HepG2 (cell line): ENCODE data around the gene ABTB2. TPM values are rescaled to one million over a fixed set of nuclear protein-coding genes. Genes with fewer than 3 reads are reported as not detected.

Experiments used
- CBFB ChIP-seq: sonication (generic); formaldehyde crosslinking; IDR thresholded peaks from 2 replicates; pipeline ENCODE4 v1.4.0; 2020; ENCODE audit warnings: missing genetic modification reagents
- CREM ChIP-seq, 2 experiments: sonication (generic) in 1 of 2; formaldehyde crosslinking in 1 of 2; IDR thresholded peaks; 2 replicates each; pipeline versions ENCODE4 v1.4.0 to v1.6.1; 2016 to 2020; ENCODE audit warnings: antibody characterized with exemption in 1 of 2, mild to moderate bottlenecking in 1 of 2, missing genetic modification reagents in 1 of 2
- ERF ChIP-seq: IDR thresholded peaks from 2 replicates; pipeline ENCODE4 v1.6.1; 2018; ENCODE audit warnings: missing biosample characterization, missing genetic modification reagents
- ETV6 ChIP-seq: sonication (generic); formaldehyde crosslinking; conservative IDR thresholded peaks from 2 replicates; pipeline ENCODE4 v1.4.0; 2020; ENCODE audit warnings: missing genetic modification reagents
- FOXA1 ChIP-seq, 2 experiments: fragments of 450-650 bp in 1 of 2; sonication (generic) in 1 of 2; formaldehyde crosslinking in 1 of 2; IDR thresholded peaks; 2 replicates each; pipeline versions ENCODE4 v1.4.0 to v1.6.1; 2016 to 2020; ENCODE audit warnings: missing genetic modification reagents in 1 of 2
- GATAD2A ChIP-seq: IDR thresholded peaks from 2 replicates; pipeline ENCODE4 v1.6.1; 2016
- KAT2B ChIP-seq: fragments of 150-350 bp; IDR thresholded peaks from 2 replicates; pipeline ENCODE4 v1.6.1; 2014; ENCODE audit warnings: low read depth, low read length, borderline replicate concordance
- KMT2A ChIP-seq: sonication (generic); formaldehyde crosslinking; IDR thresholded peaks from 2 replicates; pipeline ENCODE4 v1.4.0; 2020; ENCODE audit warnings: missing genetic modification reagents
- MEIS2 ChIP-seq: sonication (generic); formaldehyde crosslinking; IDR thresholded peaks from 2 replicates; pipeline ENCODE4 v1.9.0; 2021; ENCODE audit warnings: mild to moderate bottlenecking, missing genetic modification reagents
- MTA1 ChIP-seq: sonication (generic); formaldehyde crosslinking; IDR thresholded peaks from 2 replicates; pipeline ENCODE4 v1.4.0; 2020; ENCODE audit warnings: missing genetic modification reagents, mild to moderate bottlenecking, borderline replicate concordance
- MYC ChIP-seq: sonication (generic); formaldehyde crosslinking; IDR thresholded peaks from 2 replicates; pipeline ENCODE4 v1.9.0; 2021; ENCODE audit warnings: missing genetic modification reagents, borderline replicate concordance
- NBN ChIP-seq: fragments of 450-650 bp; conservative IDR thresholded peaks from 2 replicates; pipeline ENCODE4 v1.6.1; 2017
- NFE2L1 ChIP-seq: sonication (generic); formaldehyde crosslinking; IDR thresholded peaks from 2 replicates; pipeline ENCODE4 v1.4.0; 2020; ENCODE audit warnings: missing genetic modification reagents, mild to moderate bottlenecking, borderline replicate concordance
- NFRKB ChIP-seq: fragments of 450-650 bp; IDR thresholded peaks from 2 replicates; pipeline ENCODE4 v1.6.1; 2017
- NONO ChIP-seq, 2 experiments: fragments of 450-650 bp in 1 of 2; sonication (generic) in 1 of 2; formaldehyde crosslinking in 1 of 2; IDR thresholded peaks in 1 of 2; conservative IDR thresholded peaks in 1 of 2; 2 replicates each; pipeline versions ENCODE4 v1.6.1 to v1.8.0; 2017 to 2022; ENCODE audit warnings: mild to moderate bottlenecking in 1 of 2, missing genetic modification reagents in 1 of 2, moderate library complexity in 1 of 2
- SRSF1 ChIP-seq: fragments of 200-400 bp; formaldehyde crosslinking; optimal IDR thresholded peaks from 2 replicates; pipeline ENCODE3; 2017; ENCODE audit warnings: mild to moderate bottlenecking, low read depth, low read length, moderate library complexity
- TARDBP ChIP-seq: sonication (generic); formaldehyde crosslinking; IDR thresholded peaks from 2 replicates; pipeline ENCODE4 v1.8.0; 2022; ENCODE audit warnings: mild to moderate bottlenecking, missing genetic modification reagents
- TP53 ChIP-seq: sonication (generic); formaldehyde crosslinking; conservative IDR thresholded peaks from 2 replicates; pipeline ENCODE4 v1.4.0; 2020; ENCODE audit warnings: missing genetic modification reagents
- ZNF12 ChIP-seq: sonication (generic); formaldehyde crosslinking; IDR thresholded peaks from 2 replicates; pipeline ENCODE4 v1.5.0; 2020; ENCODE audit warnings: missing genetic modification reagents
- ZNF296 ChIP-seq: sonication (generic); formaldehyde crosslinking; conservative IDR thresholded peaks from 2 replicates; pipeline ENCODE4 v1.5.0; 2020; ENCODE audit warnings: mild to moderate bottlenecking, missing genetic modification reagents
- ZNF44 ChIP-seq: sonication (generic); formaldehyde crosslinking; IDR thresholded peaks from 2 replicates; pipeline ENCODE4 v1.5.1; 2020; ENCODE audit warnings: mild to moderate bottlenecking, missing genetic modification reagents
- ZNF607 ChIP-seq: sonication (generic); formaldehyde crosslinking; IDR thresholded peaks from 2 replicates; pipeline ENCODE4 v1.5.1; 2020; ENCODE audit warnings: missing genetic modification reagents, mild to moderate bottlenecking, borderline replicate concordance
- ZNF841 ChIP-seq: sonication (generic); formaldehyde crosslinking; IDR thresholded peaks from 2 replicates; pipeline ENCODE4 v1.8.1; 2023; ENCODE audit warnings: missing genetic modification reagents, borderline replicate concordance
- ZSCAN22 ChIP-seq: sonication (generic); formaldehyde crosslinking; IDR thresholded peaks from 2 replicates; pipeline ENCODE4 v1.4.0; 2020; ENCODE audit warnings: mild to moderate bottlenecking, missing genetic modification reagents
- polyA plus RNA-seq, 8 experiments: library from polyadenylated mRNA; depleted of rRNA in 3 of 8; stranded (reverse) in 7 of 8; unstranded in 1 of 8; fragments of >200 nt; fragmentation: Illumina TruSeq in 4 of 8; extraction: Trizol in 4 of 8; gene quantifications; 2 replicates each; pipeline versions ENCODE4 v1.2.1 to v1.2.3, GENCODE V29; 2011 to 2016; ENCODE audit warnings: low read depth in 4 of 8, missing spikeins in 1 of 8, mixed read lengths in 1 of 8; ENCODE audit not compliant: insufficient read depth in 1 of 8
- total RNA-seq, 5 experiments: library from RNA; depleted of rRNA; stranded (reverse); fragments of >200 nt; fragmentation: Illumina TruSeq; extraction: Trizol; gene quantifications; 2 replicates each; pipeline ENCODE4 v1.2.3, GENCODE V29; 2016; ENCODE audit warnings: low read depth in 1 of 5
- TF ChIP-seq, protein P1 (sequence below): sonication (generic); formaldehyde crosslinking; IDR thresholded peaks from 2 replicates; pipeline ENCODE4 v1.5.0; 2020; ENCODE audit warnings: missing genetic modification reagents, mild to moderate bottlenecking, borderline replicate concordance
- TF ChIP-seq, protein P2 (sequence below): IDR thresholded peaks from 2 replicates; pipeline ENCODE4 v1.6.1; 2016; ENCODE audit warnings: mild to moderate bottlenecking, missing biosample characterization, missing genetic modification reagents
- TF ChIP-seq, protein P3 (sequence below): sonication (generic); formaldehyde crosslinking; IDR thresholded peaks from 2 replicates; pipeline ENCODE4 v1.4.0; 2020; ENCODE audit warnings: missing genetic modification reagents

Gene ABTB2
- total and polyA plus RNA-seq, 2 of the 13 experiments (the other 11 are each of a cell fraction or from before 2014, with no cell fraction given): 5.1 to 15.4 TPM

DNA sequence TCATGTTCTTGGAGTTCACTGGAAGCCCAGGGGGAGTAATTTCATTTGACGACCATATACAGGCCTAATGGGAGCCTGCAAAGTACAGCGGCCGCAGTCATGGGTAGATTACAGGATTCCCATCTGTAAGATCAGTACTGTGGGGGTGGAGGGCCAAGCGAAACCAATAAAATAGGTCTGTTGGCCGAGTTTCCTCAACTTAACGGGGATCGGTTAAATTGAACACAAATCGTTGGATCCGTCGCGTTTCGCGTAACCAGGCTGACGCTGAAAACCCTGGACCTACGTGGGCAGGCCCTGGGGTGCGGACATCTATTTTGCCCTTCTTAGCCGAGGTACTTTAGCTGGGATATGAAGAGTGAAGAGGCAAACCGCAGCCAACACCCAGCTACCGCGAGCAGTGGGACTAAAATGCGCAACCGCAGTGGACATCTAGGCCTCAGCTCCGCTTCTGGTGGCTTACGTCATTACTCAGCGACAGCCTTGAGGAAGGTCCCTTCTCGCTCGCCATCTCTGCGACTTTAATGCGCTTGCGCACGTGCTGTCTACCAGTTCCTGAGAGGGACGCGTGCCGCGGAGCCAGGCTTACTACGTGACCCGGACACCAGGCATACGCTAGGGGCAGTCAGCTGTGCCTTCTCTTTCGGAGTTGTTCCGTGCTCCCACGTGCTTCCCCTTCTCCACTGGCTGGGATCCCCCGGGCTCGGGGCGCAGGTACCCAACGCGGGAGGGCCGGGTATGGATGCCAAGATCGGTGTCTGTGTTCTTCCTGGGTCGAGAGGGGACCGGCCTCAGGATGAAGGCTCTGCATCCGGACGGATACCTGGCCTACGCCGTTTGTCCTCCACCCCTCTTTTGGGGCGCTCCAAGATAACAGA lies 252.5 kb downstream of the ABTB2 start, which contains the start of gene NAT10 (continued):
- TF ChIP-seq, protein P1, sequence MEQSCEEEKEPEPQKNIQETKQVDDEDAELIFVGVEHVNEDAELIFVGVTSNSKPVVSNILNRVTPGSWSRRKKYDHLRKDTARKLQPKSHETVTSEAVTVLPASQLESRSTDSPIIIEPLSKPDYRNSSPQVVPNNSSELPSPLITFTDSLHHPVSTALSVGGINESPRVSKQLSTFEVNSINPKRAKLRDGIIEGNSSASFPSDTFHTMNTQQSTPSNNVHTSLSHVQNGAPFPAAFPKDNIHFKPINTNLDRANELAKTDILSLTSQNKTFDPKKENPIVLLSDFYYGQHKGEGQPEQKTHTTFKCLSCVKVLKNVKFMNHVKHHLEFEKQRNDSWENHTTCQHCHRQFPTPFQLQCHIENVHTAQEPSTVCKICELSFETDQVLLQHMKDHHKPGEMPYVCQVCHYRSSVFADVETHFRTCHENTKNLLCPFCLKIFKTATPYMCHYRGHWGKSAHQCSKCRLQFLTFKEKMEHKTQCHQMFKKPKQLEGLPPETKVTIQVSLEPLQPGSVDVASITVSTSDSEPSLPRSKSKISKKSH (CRISPR knock-in tag): peak; percentile 86
- no peak for TF ChIP-seq FOXA1 (IDR thresholded peaks at IDR 0.05)
- 0 out of 2 replicates have a peak, but pooled peaks have one; percentile 29 for TF ChIP-seq FOXA1 (CRISPR knock-in tag; IDR thresholded peaks at IDR 0.05)
- TF ChIP-seq TP53 (CRISPR knock-in tag): peak; percentile 53; the same call in 1 of the 2 replicates
- peak; percentile 100 for TF ChIP-seq MYC (CRISPR knock-in tag)
- TF ChIP-seq NFE2L1 (CRISPR knock-in tag): no peak
- TF ChIP-seq, protein P2, sequence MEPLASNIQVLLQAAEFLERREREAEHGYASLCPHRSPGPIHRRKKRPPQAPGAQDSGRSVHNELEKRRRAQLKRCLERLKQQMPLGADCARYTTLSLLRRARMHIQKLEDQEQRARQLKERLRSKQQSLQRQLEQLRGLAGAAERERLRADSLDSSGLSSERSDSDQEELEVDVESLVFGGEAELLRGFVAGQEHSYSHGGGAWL (CRISPR knock-in tag): peak; percentile 86
- peak; percentile 95 for TF ChIP-seq TARDBP
- 0 out of 2 replicates have a peak, but pooled peaks have one; percentile 16 for TF ChIP-seq ETV6 (CRISPR knock-in tag)
- TF ChIP-seq ZSCAN22: 0 out of 2 replicates have a peak, but pooled peaks have one; percentile 65
- 0 out of 2 replicates have a peak, but pooled peaks have one; percentile 20 for TF ChIP-seq ZNF296
- TF ChIP-seq KMT2A (CRISPR knock-in tag): peak; percentile 95
- TF ChIP-seq GATAD2A (CRISPR knock-in tag): peak; percentile 47; the same call in 1 of the 2 replicates
- TF ChIP-seq ZNF607 (CRISPR knock-in tag): no peak
- TF ChIP-seq, protein P3, sequence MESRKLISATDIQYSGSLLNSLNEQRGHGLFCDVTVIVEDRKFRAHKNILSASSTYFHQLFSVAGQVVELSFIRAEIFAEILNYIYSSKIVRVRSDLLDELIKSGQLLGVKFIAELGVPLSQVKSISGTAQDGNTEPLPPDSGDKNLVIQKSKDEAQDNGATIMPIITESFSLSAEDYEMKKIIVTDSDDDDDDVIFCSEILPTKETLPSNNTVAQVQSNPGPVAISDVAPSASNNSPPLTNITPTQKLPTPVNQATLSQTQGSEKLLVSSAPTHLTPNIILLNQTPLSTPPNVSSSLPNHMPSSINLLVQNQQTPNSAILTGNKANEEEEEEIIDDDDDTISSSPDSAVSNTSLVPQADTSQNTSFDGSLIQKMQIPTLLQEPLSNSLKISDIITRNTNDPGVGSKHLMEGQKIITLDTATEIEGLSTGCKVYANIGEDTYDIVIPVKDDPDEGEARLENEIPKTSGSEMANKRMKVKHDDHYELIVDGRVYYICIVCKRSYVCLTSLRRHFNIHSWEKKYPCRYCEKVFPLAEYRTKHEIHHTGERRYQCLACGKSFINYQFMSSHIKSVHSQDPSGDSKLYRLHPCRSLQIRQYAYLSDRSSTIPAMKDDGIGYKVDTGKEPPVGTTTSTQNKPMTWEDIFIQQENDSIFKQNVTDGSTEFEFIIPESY (CRISPR knock-in tag): 0 out of 2 replicates have a peak, but pooled peaks have one; percentile 46
- peak; percentile 100 for TF ChIP-seq CREM (IDR thresholded peaks at IDR 0.05)
- peak; percentile 89 for TF ChIP-seq CREM (CRISPR knock-in tag; IDR thresholded peaks at IDR 0.05)
- TF ChIP-seq MEIS2 (CRISPR knock-in tag): no peak; the same call in 1 of the 2 replicates
- no peak for TF ChIP-seq ZNF44 (CRISPR knock-in tag)
- no peak for TF ChIP-seq ZNF841 (CRISPR knock-in tag)
- TF ChIP-seq NBN: no peak
- TF ChIP-seq KAT2B: no peak
- TF ChIP-seq CBFB (CRISPR knock-in tag): peak; percentile 85
- no peak for TF ChIP-seq NFRKB
- TF ChIP-seq NONO (IDR thresholded peaks at IDR 0.05): no peak
- peak; percentile 97 for TF ChIP-seq NONO (CRISPR knock-in tag; conservative IDR thresholded peaks at IDR 0.05)
- TF ChIP-seq ERF (CRISPR knock-in tag): peak; percentile 90
- TF ChIP-seq MTA1 (CRISPR knock-in tag): peak; percentile 69; the same call in 1 of the 2 replicates
- TF ChIP-seq SRSF1: peak; percentile 75
- TF ChIP-seq ZNF12 (CRISPR knock-in tag): 0 out of 2 replicates have a peak, but pooled peaks have one; percentile 26
